Uterus (tissue), 2 donors: ENCODE measurements around the gene FOXK1.

ENCODE experiments used
- CTCF ChIP-seq, 4 experiments: fragments of 200-600 bp in 2 of 4; fragments of 450-650 bp in 2 of 4; sonication (generic) in 2 of 4; IDR thresholded peaks; one replicate each; pipeline ENCODE4 v1.5.1; 2016 to 2019; ENCODE audit warnings: antibody characterized with exemption in 4 of 4, mild to moderate bottlenecking in 2 of 4, moderate library complexity in 1 of 4
- POLR2A ChIP-seq, 2 donors: fragments of 450-650 bp; IDR thresholded peaks; one replicate each; pipeline ENCODE4 v1.6.1; 2016; ENCODE audit warnings: antibody characterized with exemption in 2 of 2, mild to moderate bottlenecking in 1 of 2, moderate library complexity in 1 of 2

- no peak for TF ChIP-seq POLR2A (IDR thresholded peaks at IDR 0.05)
- TF ChIP-seq CTCF (IDR thresholded peaks at IDR 0.05), result no peak
These were observed 20.2 kb upstream of the FOXK1 start for GRCh38 chr7:4661871-4662270.
